ENCODE data around the gene KTN1.

KTN1 gene

DNA sequence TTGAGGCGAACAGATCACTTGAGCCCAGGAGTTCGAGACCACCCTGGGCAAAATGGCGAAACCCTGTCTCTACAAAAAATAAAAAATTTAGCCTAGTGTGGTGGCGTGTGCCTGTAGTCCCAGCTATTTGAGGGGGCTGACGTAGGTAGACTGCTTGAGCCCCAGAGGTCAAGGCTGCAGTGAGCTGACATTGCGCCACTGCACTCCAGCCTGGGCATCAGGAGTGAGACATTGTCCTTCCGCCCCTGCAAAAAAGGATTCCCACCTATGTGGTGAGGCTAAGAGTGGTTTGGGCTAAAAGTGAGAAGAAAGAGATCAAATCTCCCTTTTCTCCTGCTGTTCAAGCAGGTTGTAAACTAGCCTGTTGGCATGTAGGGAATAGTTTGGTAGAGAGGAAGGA is 5.0 kb upstream of the KTN1 start:
- TF ChIP-seq EZH2phosphoT487 (IDR thresholded peaks at IDR 0.05; ENCODE audit: borderline replicate concordance, low read length), result no peak
- TF ChIP-seq, protein P1, sequence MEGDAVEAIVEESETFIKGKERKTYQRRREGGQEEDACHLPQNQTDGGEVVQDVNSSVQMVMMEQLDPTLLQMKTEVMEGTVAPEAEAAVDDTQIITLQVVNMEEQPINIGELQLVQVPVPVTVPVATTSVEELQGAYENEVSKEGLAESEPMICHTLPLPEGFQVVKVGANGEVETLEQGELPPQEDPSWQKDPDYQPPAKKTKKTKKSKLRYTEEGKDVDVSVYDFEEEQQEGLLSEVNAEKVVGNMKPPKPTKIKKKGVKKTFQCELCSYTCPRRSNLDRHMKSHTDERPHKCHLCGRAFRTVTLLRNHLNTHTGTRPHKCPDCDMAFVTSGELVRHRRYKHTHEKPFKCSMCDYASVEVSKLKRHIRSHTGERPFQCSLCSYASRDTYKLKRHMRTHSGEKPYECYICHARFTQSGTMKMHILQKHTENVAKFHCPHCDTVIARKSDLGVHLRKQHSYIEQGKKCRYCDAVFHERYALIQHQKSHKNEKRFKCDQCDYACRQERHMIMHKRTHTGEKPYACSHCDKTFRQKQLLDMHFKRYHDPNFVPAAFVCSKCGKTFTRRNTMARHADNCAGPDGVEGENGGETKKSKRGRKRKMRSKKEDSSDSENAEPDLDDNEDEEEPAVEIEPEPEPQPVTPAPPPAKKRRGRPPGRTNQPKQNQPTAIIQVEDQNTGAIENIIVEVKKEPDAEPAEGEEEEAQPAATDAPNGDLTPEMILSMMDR (IDR thresholded peaks at IDR 0.05; ENCODE audit: low read depth, low read length, poor library complexity, severe bottlenecking), result no peak
- no peak overlapping the region for H3K4me3 ChIP-seq (ENCODE audit: low read length)
- no peaks in the 10 kb centered on the region for H3K9me3 ChIP-seq (ENCODE audit: control insufficient read depth, insufficient read depth, low read length)
- peaks cover 5% of the 10 kb centered on the region; the same call in 1 of the 2 replicates for H3K36me3 ChIP-seq (ENCODE audit: control insufficient read depth, low read length)
- peaks cover 12% of the 10 kb centered on the region; the same call in 1 of the 2 replicates for H3K79me2 ChIP-seq (ENCODE audit: control insufficient read depth, low read length)
- no peak overlapping the region for H3K4me2 ChIP-seq (ENCODE audit: low read length)
- no peaks in the 10 kb centered on the region for H4K20me1 ChIP-seq (ENCODE audit: control insufficient read depth, insufficient read depth, low read depth, low read length)
- H3F3A ChIP-seq (ENCODE audit: control insufficient read depth, insufficient read depth), result no peaks in the 10 kb centered on the region
- H3K9me2 ChIP-seq (replicated peaks; ENCODE audit: control insufficient read depth, low read length), result no peaks in the 10 kb centered on the region
- no peak overlapping the region for H3K27ac ChIP-seq (ENCODE audit: low read depth, low read length)
- no peaks in the 10 kb centered on the region for H3K27me3 ChIP-seq (ENCODE audit: control insufficient read depth, low read length)
- peaks cover 11% of the 10 kb centered on the region for H3K4me1 ChIP-seq (ENCODE audit: control insufficient read depth, low read length)

DNA sequence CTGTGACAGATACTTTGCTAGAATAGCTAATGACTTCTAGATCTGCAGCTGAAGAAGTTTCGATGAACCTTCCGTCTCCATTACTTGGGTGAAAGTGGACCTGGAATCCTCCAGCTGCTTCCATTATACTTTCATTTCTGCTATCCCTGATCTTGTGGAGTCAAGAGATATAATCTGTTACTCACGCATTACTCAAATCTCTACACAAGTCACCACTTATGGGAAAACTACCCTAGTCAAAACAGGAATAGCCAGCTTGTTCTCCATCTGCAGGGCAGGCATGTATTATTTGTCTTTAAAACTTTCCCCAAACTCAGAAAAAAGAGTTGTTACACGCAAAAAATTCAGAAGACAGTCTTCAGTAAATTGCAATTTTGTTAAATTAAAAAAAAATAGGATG is 2.8 kb upstream of the KTN1 start:
- no peak for TF ChIP-seq EZH2phosphoT487 (IDR thresholded peaks at IDR 0.05; ENCODE audit: borderline replicate concordance, low read length)
- TF ChIP-seq, protein P1 (IDR thresholded peaks at IDR 0.05; ENCODE audit: low read depth, low read length, poor library complexity, severe bottlenecking), result no peak
- H3K4me2 ChIP-seq (ENCODE audit: low read length), result no peak overlapping the region

DNA sequence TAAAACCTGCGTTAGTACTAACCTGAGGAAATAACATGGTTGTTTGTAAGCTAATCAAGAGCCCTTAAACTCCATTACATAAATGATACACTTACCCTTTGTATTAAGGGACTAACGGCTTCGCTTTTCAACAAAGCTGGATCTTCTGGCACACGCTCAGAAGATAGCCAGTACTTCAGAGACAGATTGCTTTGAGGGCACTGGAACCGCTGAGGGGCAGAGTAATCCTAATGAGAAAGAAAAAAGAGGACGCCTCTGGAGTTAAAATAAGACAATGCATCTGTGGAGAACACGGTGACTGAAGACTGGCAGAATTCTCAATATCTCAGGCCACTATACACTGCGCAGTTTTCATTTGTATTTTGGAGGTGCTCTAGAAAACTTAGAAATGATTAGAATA is 1.5 kb upstream of the KTN1 start:
- no peak overlapping the region; the same call in 1 of the 2 replicates for H3K4me3 ChIP-seq (ENCODE audit: low read length)
- peaks cover 19% of the 10 kb centered on the region for H3F3A ChIP-seq (ENCODE audit: control insufficient read depth, insufficient read depth)

More for the DNA sequence above, 2.8 kb upstream of the KTN1 start:
- Histone ChIP-seq H3K36me3 (ENCODE audit: control insufficient read depth, low read length) (peaks cover 10% of the 10 kb centered on the region), H3K9me2 (replicated peaks; ENCODE audit: control insufficient read depth, low read length) (no peaks in the 10 kb centered on the region), H3K27ac (ENCODE audit: low read depth, low read length) (no peak overlapping the region), H4K20me1 (ENCODE audit: control insufficient read depth, insufficient read depth, low read depth, low read length) (no peaks in the 10 kb centered on the region; the same call in none of the 2 replicates), H3F3A (ENCODE audit: control insufficient read depth, insufficient read depth) (peaks cover 12% of the 10 kb centered on the region), H3K79me2 (ENCODE audit: control insufficient read depth, low read length) (peaks cover 31% of the 10 kb centered on the region), H3K4me3 (ENCODE audit: low read length) (no peak overlapping the region), H3K9me3 (ENCODE audit: control insufficient read depth, insufficient read depth, low read length) (no peaks in the 10 kb centered on the region), H3K4me1 (ENCODE audit: control insufficient read depth, low read length) (peaks cover 21% of the 10 kb centered on the region), H3K27me3 (ENCODE audit: control insufficient read depth, low read length) (no peaks in the 10 kb centered on the region)

More for the DNA sequence above, 1.5 kb upstream of the KTN1 start:
- Histone ChIP-seq H3K79me2 (ENCODE audit: control insufficient read depth, low read length) (peaks cover 43% of the 10 kb centered on the region), H3K27me3 (ENCODE audit: control insufficient read depth, low read length) (no peaks in the 10 kb centered on the region), H4K20me1 (ENCODE audit: control insufficient read depth, insufficient read depth, low read depth, low read length) (peaks cover 3% of the 10 kb centered on the region), H3K9me3 (ENCODE audit: control insufficient read depth, insufficient read depth, low read length) (no peaks in the 10 kb centered on the region), H3K27ac (ENCODE audit: low read depth, low read length) (no peak overlapping the region), H3K9me2 (replicated peaks; ENCODE audit: control insufficient read depth, low read length) (no peaks in the 10 kb centered on the region), H3K36me3 (ENCODE audit: control insufficient read depth, low read length) (peaks cover 10% of the 10 kb centered on the region), H3K4me1 (ENCODE audit: control insufficient read depth, low read length) (peaks cover 33% of the 10 kb centered on the region), H3K4me2 (ENCODE audit: low read length) (no peak overlapping the region)
- TF ChIP-seq, protein P1 (IDR thresholded peaks at IDR 0.05; ENCODE audit: low read depth, low read length, poor library complexity, severe bottlenecking), result no peak
- TF ChIP-seq EZH2phosphoT487 (IDR thresholded peaks at IDR 0.05; ENCODE audit: borderline replicate concordance, low read length), result no peak

All from DOHH2 (cell line).